ENCODE measurements around the gene PRDX4.

- TF ChIP-seq POLR2A (IDR thresholded peaks at IDR 0.05): no peak
- TF ChIP-seq, protein P1, sequence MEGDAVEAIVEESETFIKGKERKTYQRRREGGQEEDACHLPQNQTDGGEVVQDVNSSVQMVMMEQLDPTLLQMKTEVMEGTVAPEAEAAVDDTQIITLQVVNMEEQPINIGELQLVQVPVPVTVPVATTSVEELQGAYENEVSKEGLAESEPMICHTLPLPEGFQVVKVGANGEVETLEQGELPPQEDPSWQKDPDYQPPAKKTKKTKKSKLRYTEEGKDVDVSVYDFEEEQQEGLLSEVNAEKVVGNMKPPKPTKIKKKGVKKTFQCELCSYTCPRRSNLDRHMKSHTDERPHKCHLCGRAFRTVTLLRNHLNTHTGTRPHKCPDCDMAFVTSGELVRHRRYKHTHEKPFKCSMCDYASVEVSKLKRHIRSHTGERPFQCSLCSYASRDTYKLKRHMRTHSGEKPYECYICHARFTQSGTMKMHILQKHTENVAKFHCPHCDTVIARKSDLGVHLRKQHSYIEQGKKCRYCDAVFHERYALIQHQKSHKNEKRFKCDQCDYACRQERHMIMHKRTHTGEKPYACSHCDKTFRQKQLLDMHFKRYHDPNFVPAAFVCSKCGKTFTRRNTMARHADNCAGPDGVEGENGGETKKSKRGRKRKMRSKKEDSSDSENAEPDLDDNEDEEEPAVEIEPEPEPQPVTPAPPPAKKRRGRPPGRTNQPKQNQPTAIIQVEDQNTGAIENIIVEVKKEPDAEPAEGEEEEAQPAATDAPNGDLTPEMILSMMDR (IDR thresholded peaks at IDR 0.05): no peak
Measured at GRCh38 chrX:23660766-23661132, 6.5 kb upstream of the PRDX4 start.
